ENCODE measurements around the gene DLEU7. TPM values are rescaled to one million over a fixed set of nuclear protein-coding genes. Genes with fewer than 3 reads are reported as not detected.

Gene DLEU7
- total and polyA plus RNA-seq, 2 of the 8 experiments (the other 6 are each of a cell fraction or from before 2014, with no cell fraction given): 4.9 to 5.2 TPM

GRCh38 chr13:50810998-50811397 lies 32.5 kb downstream of the DLEU7 start:
- no peak overlapping the region for H2BK15ac ChIP-seq (ENCODE audit: low read length)
- no peak overlapping the region for H3K9ac ChIP-seq (replicated peaks in 1 of 4; ENCODE audit: extremely low read depth in 1 of 4, low read depth in 3 of 4, low read length in 3 of 4)
- H3K4me3 ChIP-seq (ENCODE audit: extremely low read depth in 1 of 4, insufficient read depth in 2 of 4, low read depth in 3 of 4, low read length in 4 of 4): no peak overlapping the region
- H3K79me2 ChIP-seq (ENCODE audit: control insufficient read depth in 1 of 2, insufficient read depth in 2 of 2, low read length in 2 of 2): no peaks in the 10 kb centered on the region
- peaks cover 0 to 2% of the 10 kb centered on the region in 2 experiments for H4K20me1 ChIP-seq (replicated peaks in 1 of 2; ENCODE audit: control insufficient read depth in 1 of 2, insufficient read depth in 2 of 2, low read length in 2 of 2)
- TF ChIP-seq CEBPB (IDR thresholded peaks at IDR 0.05; ENCODE audit: low read depth, low read length) (no peak), YY1 (IDR thresholded peaks at IDR 0.05; ENCODE audit: low read depth, low read length) (no peak), ZNF274 (IDR thresholded peaks at IDR 0.05; ENCODE audit: borderline replicate concordance, extremely low read depth, low read length) (no peak), TEAD4 (IDR thresholded peaks at IDR 0.05; ENCODE audit: low read depth, low read length) (no peak), ATF2 (IDR thresholded peaks at IDR 0.05; ENCODE audit: low read length) (no peak), RAD21 (IDR thresholded peaks at IDR 0.05 in 1 of 2, conservative IDR thresholded peaks at IDR 0.05 in 1 of 2; ENCODE audit: low read depth in 2 of 2, low read length in 2 of 2) (no peak), SAP30 (IDR thresholded peaks at IDR 0.05; ENCODE audit: insufficient read depth, insufficient replicate concordance, low read length) (no peak)
- no peak overlapping the region for H3K56ac ChIP-seq (replicated peaks; ENCODE audit: insufficient read length, low read depth, low read length)
- H2BK5ac ChIP-seq (ENCODE audit: low read depth, low read length): no peak overlapping the region
- H3K9me3 ChIP-seq (ENCODE audit: insufficient read depth in 2 of 2, low read depth in 1 of 2, low read length in 1 of 2): no peaks in the 10 kb centered on the region
- no peak overlapping the region for H4K5ac ChIP-seq (ENCODE audit: insufficient read length, low read depth, low read length)
- no peaks in the 10 kb centered on the region for H3K79me1 ChIP-seq (ENCODE audit: low read depth, low read length)
- H4K8ac ChIP-seq (ENCODE audit: extremely low read depth, insufficient read depth, low read length): no peak overlapping the region
- H3K27me3 ChIP-seq (replicated peaks in 1 of 4; ENCODE audit: control insufficient read depth in 3 of 4, extremely low read depth in 1 of 4, insufficient read depth in 3 of 4, low read length in 3 of 4): no peaks in the 10 kb centered on the region
- H3K27ac ChIP-seq (ENCODE audit: low read depth, low read length): no peak overlapping the region
- H3K4ac ChIP-seq (replicated peaks; ENCODE audit: insufficient read length, low read depth, low read length): no peak overlapping the region
- no peak overlapping the region for H3K23ac ChIP-seq (ENCODE audit: insufficient read length)
- no peaks in the 10 kb centered on the region; the same call in 1 of the 2 replicates for H3K23me2 ChIP-seq (ENCODE audit: low read depth, low read length)
- no peak overlapping the region for H2AFZ ChIP-seq (ENCODE audit: low read length)
- DNase-seq (ENCODE audit: low read depth in 1 of 2, low spot score in 2 of 2) (no peak), FAIRE-seq (no peak)
- no peaks in the 10 kb centered on the region for H3K36me3 ChIP-seq (ENCODE audit: control insufficient read depth in 2 of 4, insufficient read depth in 4 of 4, low read length in 3 of 4)
- no peak overlapping the region for H2BK12ac ChIP-seq (ENCODE audit: low read depth, low read length)
- CTCF ChIA-PET (ENCODE audit: partially characterized antibody): interaction anchor here (0.6 to 1.6 kb wide), 3 partner anchors 101 to 307 kb away, joined by 3 to 6 read pairs (median 3); no protein-coding TSS in a partner anchor
- no peak overlapping the region for H2BK120ac ChIP-seq (replicated peaks; ENCODE audit: low read depth, low read length)
- H3K4me2 ChIP-seq (ENCODE audit: insufficient read depth in 1 of 2, low read depth in 2 of 2, low read length in 2 of 2): no peak overlapping the region
- no peak overlapping the region for H3K18ac ChIP-seq (ENCODE audit: extremely low read depth, low read length)
- H2BK20ac ChIP-seq (ENCODE audit: low read length): no peak overlapping the region
- H3K14ac ChIP-seq (ENCODE audit: insufficient read length): no peak overlapping the region
- H4K91ac ChIP-seq (replicated peaks; ENCODE audit: insufficient read length, low read length): no peak overlapping the region
- no peak overlapping the region for H2AK5ac ChIP-seq (ENCODE audit: low read depth, low read length)
- POLR2A ChIA-PET (ENCODE audit: partially characterized antibody): no interaction called here
- WGBS, 2 experiments (ENCODE audit: extremely low coverage in 1 of 2, insufficient coverage in 1 of 2, insufficient read length in 1 of 2, insufficient replicate concordance in 2 of 2, low coverage in 1 of 2, low lambda C conversion rate in 2 of 2, missing lambda C conversion rate in 1 of 2): 88% methylated on average over 2 of the region's 2 CpGs; no CpG with 5 or more reads in 1 of the 2 experiments
- no peaks in the 10 kb centered on the region for H3K4me1 ChIP-seq (replicated peaks in 1 of 4; ENCODE audit: control insufficient read depth in 3 of 4, insufficient read depth in 4 of 4, low read length in 3 of 4)

All from H1 (cell line).